ENCODE results near the gene TBXAS1.

The TBXAS1 gene

DNA sequence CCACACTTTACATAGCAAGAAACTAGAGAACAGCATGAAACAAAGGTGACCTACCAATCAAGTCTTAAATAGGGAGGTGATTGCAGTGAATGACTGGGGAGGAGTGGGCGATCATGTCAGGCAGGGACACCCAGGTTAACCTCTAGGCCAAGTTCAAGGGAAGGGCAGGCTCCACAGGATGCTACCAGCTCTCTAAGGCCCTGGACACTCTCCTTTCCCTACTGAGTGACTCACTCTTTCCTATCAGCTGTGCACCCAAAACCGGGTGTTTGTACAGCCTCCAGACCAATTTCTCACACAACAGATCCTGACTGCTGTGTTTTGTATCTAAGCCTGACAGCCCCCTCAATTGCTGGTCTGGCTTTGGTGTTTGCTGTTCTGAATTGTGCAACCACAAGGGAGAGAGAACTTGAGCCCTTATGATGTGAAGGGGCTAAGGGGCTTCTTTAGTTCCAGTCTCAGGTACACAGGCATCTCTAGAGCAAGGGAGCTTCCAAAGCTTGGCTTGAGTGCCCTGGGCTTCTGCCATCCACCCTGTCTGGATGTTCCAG is 107.8 kb downstream of the TBXAS1 start:
- H3K27me3 ChIP-seq, result no peaks in the 10 kb centered on the region
- H3K36me3 ChIP-seq, result peaks cover 0 to 62% (median 0%) of the 10 kb centered on the region in 11 experiments; a peak in 7 of 22 replicates
- peak overlapping the region in 1 of 11 experiments; percentile 5; a peak in 1 of 22 replicates for H3K9ac ChIP-seq
- peak overlapping the region in 4 of 11 experiments; percentile 27 to 41 (median 36); a peak in 4 of 22 replicates for H3K27ac ChIP-seq
- H3K9me3 ChIP-seq (replicated peaks in 1 of 11), result no peaks in the 10 kb centered on the region
- H3K4me1 ChIP-seq, result peaks cover 34 to 59% (median 47%) of the 10 kb centered on the region in 10 experiments
- H3K4me3 ChIP-seq, result no peak overlapping the region
- TF ChIP-seq Cebpa-rat (IDR thresholded peaks at IDR 0.05), result no peak
- peak overlapping the region in 10 of 11 experiments; percentile 8 to 87 (median 76); a peak in 17 of 22 replicates for H3K4me2 ChIP-seq
- H4K20me1 ChIP-seq, result no peaks in the 10 kb centered on the region; a peak in 1 of 22 replicates

- H3K36me3 ChIP-seq, result peaks cover 0 to 64% (median 0%) of the 10 kb centered on the region in 11 experiments; a peak in 7 of 22 replicates
- peak overlapping the region in 1 of 10 experiments; percentile 9; a peak in 1 of 20 replicates for H3K4me3 ChIP-seq
- peak overlapping the region; percentile 65 to 87 (median 73) for H3K4me2 ChIP-seq
- no peak overlapping the region; a peak in 1 of 22 replicates for H3K9ac ChIP-seq
- H4K20me1 ChIP-seq, result no peaks in the 10 kb centered on the region; a peak in 1 of 22 replicates
- H3K27ac ChIP-seq, result peak overlapping the region in 5 of 11 experiments; percentile 16 to 41 (median 34); a peak in 6 of 22 replicates
- H3K4me1 ChIP-seq, result peaks cover 42 to 62% (median 51%) of the 10 kb centered on the region in 10 experiments
- no peaks in the 10 kb centered on the region for H3K27me3 ChIP-seq
- H3K9me3 ChIP-seq (replicated peaks in 1 of 11), result no peaks in the 10 kb centered on the region
- TF ChIP-seq Cebpa-rat (IDR thresholded peaks at IDR 0.05), result no peak
These were observed 108.7 kb downstream of the TBXAS1 start for GRCh38 chr7:139937715-139938114.

- Histone ChIP-seq H3K9me3 (replicated peaks in 1 of 11) (peaks cover 5 to 20% (median 10%) of the 10 kb centered on the region in 11 experiments), H3K4me1 (peaks cover 42 to 62% (median 51%) of the 10 kb centered on the region in 10 experiments), H4K20me1 (no peaks in the 10 kb centered on the region; a peak in 1 of 22 replicates), H3K27me3 (no peaks in the 10 kb centered on the region), H3K4me3 (no peak overlapping the region), H3K27ac (no peak overlapping the region), H3K36me3 (peaks cover 0 to 73% (median 11%) of the 10 kb centered on the region in 11 experiments; a peak in 11 of 22 replicates), H3K4me2 (peak overlapping the region in 10 of 11 experiments; percentile 41 to 79 (median 58); a peak in 20 of 22 replicates), H3K9ac (no peak overlapping the region)
- no peak for TF ChIP-seq Cebpa-rat (IDR thresholded peaks at IDR 0.05)
These were observed 111.8 kb downstream of the TBXAS1 start for GRCh38 chr7:139940866-139941265.

DNA sequence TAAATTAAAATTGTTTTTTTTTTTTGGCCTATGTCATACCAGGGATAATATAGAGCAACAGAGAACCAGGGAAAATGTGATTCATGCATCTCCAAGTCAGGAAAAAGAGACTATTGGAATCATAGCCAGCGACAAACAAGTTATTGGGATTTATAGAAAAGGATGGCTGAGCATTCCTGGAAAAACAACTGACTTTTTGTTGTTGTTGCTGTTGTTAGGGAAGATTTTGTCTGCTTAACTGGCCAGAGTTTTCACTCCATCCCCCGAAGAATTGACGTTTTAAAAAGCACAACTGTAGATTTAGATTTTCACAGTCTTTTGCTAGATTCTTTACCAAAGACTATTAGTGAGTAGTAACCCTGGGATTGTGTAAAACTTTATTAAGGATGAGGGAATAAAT is 112.4 kb downstream of the TBXAS1 start:
- no peak for TF ChIP-seq Cebpa-rat (IDR thresholded peaks at IDR 0.05)
- no peaks in the 10 kb centered on the region for H3K27me3 ChIP-seq
- no peak overlapping the region; a peak in 1 of 22 replicates for H3K9ac ChIP-seq
- H3K36me3 ChIP-seq, result peaks cover 0 to 73% (median 7%) of the 10 kb centered on the region in 11 experiments; a peak in 11 of 22 replicates
- H3K27ac ChIP-seq, result no peak overlapping the region
- no peak overlapping the region for H3K4me3 ChIP-seq
- no peaks in the 10 kb centered on the region; a peak in 1 of 22 replicates for H4K20me1 ChIP-seq
- H3K4me1 ChIP-seq, result peaks cover 42 to 57% (median 51%) of the 10 kb centered on the region in 10 experiments
- peaks cover 11 to 25% (median 16%) of the 10 kb centered on the region in 11 experiments for H3K9me3 ChIP-seq (replicated peaks in 1 of 11)
- H3K4me2 ChIP-seq, result peak overlapping the region in 10 of 11 experiments; percentile 41 to 79 (median 58); a peak in 21 of 22 replicates

- Histone ChIP-seq H3K4me3 (no peak overlapping the region), H4K20me1 (no peaks in the 10 kb centered on the region; a peak in 1 of 22 replicates), H3K9ac (no peak overlapping the region; a peak in 1 of 22 replicates), H3K4me1 (peaks cover 41 to 52% (median 47%) of the 10 kb centered on the region in 10 experiments), H3K27me3 (no peaks in the 10 kb centered on the region), H3K9me3 (replicated peaks in 1 of 11) (peaks cover 14 to 30% (median 20%) of the 10 kb centered on the region in 11 experiments), H3K36me3 (peaks cover 0 to 73% (median 6%) of the 10 kb centered on the region in 11 experiments; a peak in 11 of 22 replicates), H3K27ac (no peak overlapping the region), H3K4me2 (peak overlapping the region in 10 of 11 experiments; percentile 41 to 79 (median 58); a peak in 17 of 22 replicates)
- no peak for TF ChIP-seq Cebpa-rat (IDR thresholded peaks at IDR 0.05)
These were observed 112.8 kb downstream of the TBXAS1 start for GRCh38 chr7:139941866-139942265.

DNA sequence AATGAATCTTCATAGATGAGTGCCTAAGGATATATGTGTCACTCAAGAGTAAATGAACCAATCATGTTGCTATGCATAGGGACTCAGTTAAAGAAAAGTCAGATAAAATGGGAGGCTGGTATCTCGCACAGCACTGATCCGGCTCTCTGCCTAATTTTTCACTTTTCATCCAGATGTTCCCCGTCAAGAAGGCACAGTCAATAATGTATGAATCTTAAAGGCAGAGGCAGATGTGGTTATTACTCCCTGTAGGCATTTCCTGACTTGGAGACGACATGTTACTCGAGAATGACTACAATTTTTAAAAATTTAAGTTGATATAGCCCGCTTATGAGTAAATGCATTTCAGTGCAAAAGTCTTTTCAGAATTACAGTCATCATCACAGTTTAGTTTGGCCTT is 113.6 kb downstream of the TBXAS1 start:
- Histone ChIP-seq H3K9me3 (replicated peaks in 1 of 11) (peaks cover 21 to 37% (median 28%) of the 10 kb centered on the region in 11 experiments), H3K27ac (no peak overlapping the region), H3K36me3 (peaks cover 0 to 76% (median 9%) of the 10 kb centered on the region in 11 experiments; a peak in 11 of 22 replicates), H3K4me1 (peaks cover 33 to 45% (median 39%) of the 10 kb centered on the region in 10 experiments), H3K4me3 (no peak overlapping the region), H3K27me3 (no peaks in the 10 kb centered on the region), H4K20me1 (no peaks in the 10 kb centered on the region; a peak in 1 of 22 replicates), H3K4me2 (peak overlapping the region in 6 of 11 experiments; percentile 41 to 79 (median 60); a peak in 9 of 22 replicates), H3K9ac (no peak overlapping the region)
- no peak for TF ChIP-seq Cebpa-rat (IDR thresholded peaks at IDR 0.05)

DNA sequence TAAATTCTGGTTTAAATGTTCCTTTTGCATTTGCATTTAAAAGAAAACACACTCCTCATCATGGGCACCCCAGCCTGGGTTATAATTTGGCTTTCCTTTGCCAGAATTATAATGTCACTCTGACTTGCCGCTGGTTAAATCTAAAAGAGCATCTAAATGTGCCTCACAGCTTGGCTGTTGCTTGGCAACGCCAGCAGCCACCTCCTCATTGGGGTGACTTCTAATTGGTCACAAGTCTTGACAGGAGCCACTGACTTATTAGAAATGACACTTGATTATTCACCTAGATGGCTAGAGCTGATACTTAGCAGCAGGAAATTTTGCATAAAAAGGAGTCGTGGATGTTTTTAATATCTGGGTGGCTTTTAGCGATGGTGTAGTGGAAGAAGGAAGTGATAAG is 114.3 kb downstream of the TBXAS1 start:
- Histone ChIP-seq H3K9me3 (replicated peaks in 1 of 11) (peaks cover 21 to 45% (median 34%) of the 10 kb centered on the region in 11 experiments), H3K4me3 (no peak overlapping the region), H3K4me2 (no peak overlapping the region), H3K36me3 (peaks cover 0 to 78% (median 10%) of the 10 kb centered on the region in 11 experiments; a peak in 11 of 22 replicates), H3K9ac (no peak overlapping the region), H3K27ac (no peak overlapping the region), H3K27me3 (no peaks in the 10 kb centered on the region), H3K4me1 (peaks cover 26 to 37% (median 31%) of the 10 kb centered on the region in 10 experiments), H4K20me1 (no peaks in the 10 kb centered on the region)
- no peak for TF ChIP-seq Cebpa-rat (IDR thresholded peaks at IDR 0.05)

- no peak for TF ChIP-seq Cebpa-rat (IDR thresholded peaks at IDR 0.05)
- Histone ChIP-seq H3K27me3 (no peaks in the 10 kb centered on the region), H3K9ac (no peak overlapping the region), H3K4me3 (no peak overlapping the region), H4K20me1 (no peaks in the 10 kb centered on the region), H3K4me1 (peaks cover 23 to 33% (median 29%) of the 10 kb centered on the region in 10 experiments), H3K36me3 (peaks cover 0 to 76% (median 10%) of the 10 kb centered on the region in 11 experiments; a peak in 11 of 22 replicates), H3K4me2 (no peak overlapping the region), H3K9me3 (replicated peaks in 1 of 11) (peaks cover 21 to 47% (median 34%) of the 10 kb centered on the region in 11 experiments), H3K27ac (no peak overlapping the region)
These were observed 115.2 kb downstream of the TBXAS1 start for GRCh38 chr7:139944248-139944647.

DNA sequence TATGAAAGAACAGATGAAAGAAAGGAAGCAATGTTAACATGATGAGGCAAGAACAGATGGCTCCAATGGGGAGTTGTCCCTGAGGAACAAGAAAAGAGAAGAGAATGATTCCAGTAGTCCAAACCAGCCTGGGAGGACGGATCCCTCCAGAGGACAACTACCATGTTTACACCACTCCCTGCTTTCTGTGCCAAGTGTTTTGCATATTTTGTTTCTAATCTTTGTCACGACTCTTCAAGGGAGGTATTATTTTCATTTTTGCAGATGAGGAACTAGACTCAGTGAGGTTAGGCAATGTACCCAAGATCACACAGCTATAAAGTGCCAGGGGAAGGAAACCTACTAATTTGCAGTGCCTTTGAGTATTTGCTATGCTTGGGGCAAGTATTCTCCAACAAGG is 117.5 kb downstream of the TBXAS1 start:
- no peaks in the 10 kb centered on the region for H4K20me1 ChIP-seq
- no peak overlapping the region for H3K27ac ChIP-seq
- no peaks in the 10 kb centered on the region for H3K27me3 ChIP-seq
- no peak overlapping the region for H3K4me2 ChIP-seq
- TF ChIP-seq Cebpa-rat (IDR thresholded peaks at IDR 0.05), result no peak
- H3K9ac ChIP-seq, result no peak overlapping the region
- peaks cover 0 to 81% (median 10%) of the 10 kb centered on the region in 11 experiments; a peak in 11 of 22 replicates for H3K36me3 ChIP-seq
- H3K9me3 ChIP-seq (replicated peaks in 1 of 11), result peaks cover 21 to 59% (median 35%) of the 10 kb centered on the region in 11 experiments
- peaks cover under 1 to 12% (median 11%) of the 10 kb centered on the region in 10 experiments; a peak in 17 of 20 replicates for H3K4me1 ChIP-seq
- H3K4me3 ChIP-seq, result no peak overlapping the region

Measured in BLaER1 treated with 17β-estradiol and CSF1 and Interleukin-3, amounts not matched to agents 10 nM and 100 nM (cell line).